Gastrocnemius medialis (tissue), 4 donors: ENCODE measurements around the gene VWA1.
"Not testable (repeated sequence)": the region's sequence is repeated elsewhere in the genome, so short reads cannot be mapped to it uniquely, and the experiment has no call there.

Source experiments
- CTCF ChIP-seq, 5 experiments: fragments of 450-650 bp in 3 of 5; fragments of 200-600 bp in 2 of 5; sonication (generic) in 2 of 5; IDR thresholded peaks in 4 of 5; conservative IDR thresholded peaks in 1 of 5; 1 replicate in 4 of 5; 2 replicates in 1 of 5; pipeline ENCODE4 v1.5.1; 2016 to 2019; ENCODE audit warnings: antibody characterized with exemption in 5 of 5, mild to moderate bottlenecking in 3 of 5, moderate library complexity in 3 of 5
- POLR2A ChIP-seq, 2 donors: fragments of 450-650 bp; IDR thresholded peaks; one replicate each; pipeline ENCODE4 v1.6.1; 2017; ENCODE audit warnings: antibody characterized with exemption in 2 of 2, mild to moderate bottlenecking in 2 of 2, moderate library complexity in 2 of 2

GRCh38 chr1:1481811-1482210, 46.3 kb downstream of the VWA1 start:
- TF ChIP-seq CTCF (IDR thresholded peaks at IDR 0.05 in 4 of 5, conservative IDR thresholded peaks at IDR 0.05 in 1 of 5); POLR2A (IDR thresholded peaks at IDR 0.05): not testable (repeated sequence)
